Endothelial cell of umbilical vein (primary cell): ENCODE data around the gene CELA2B. TPM values are rescaled to one million over a fixed set of nuclear protein-coding genes. Genes with fewer than 3 reads are reported as not detected.

ENCODE experiments used
- BruUV-seq: library from RNA; stranded (reverse); fragments of 400-500 nt; replicated peaks from 2 replicates; lab custom pipeline; 2021; lab: Mats Ljungman, UMichigan
- CTCF ChIA-PET: fragments of 300-600, 350-600 bp; sonication (Branson Sonifier 250); formaldehyde crosslinking; loops from one replicate; lab custom pipeline; 2021; ENCODE audit warnings: antibody characterized with exemption, inconsistent platforms; lab: Charles Lee
- POLR2A ChIA-PET: fragments of 300-600, 350-600 bp; sonication (Branson Sonifier 250); formaldehyde crosslinking; loops from one replicate; lab custom pipeline; 2021; ENCODE audit warnings: antibody characterized with exemption, inconsistent platforms; lab: Charles Lee
- DNase-seq: peaks from one replicate; pipeline ENCODE4 v3.0.0-alpha.2; 2011; ENCODE audit warnings: low read depth, low spot score
- FAIRE-seq: peaks from 2 replicates; lab custom pipeline; 2011; peaks lifted over from hg19 to GRCh38; lab: Jason Lieb, UNC
- H2AFZ ChIP-seq: 2 replicates; pipeline ENCODE4 v1.6.0; 2012; ENCODE audit warnings: low read depth, low read length, control low read depth, inconsistent platforms
- H3K27ac ChIP-seq: 2 replicates; pipeline ENCODE4 v1.5.1; 2011; ENCODE audit warnings: low read depth, mild to moderate bottlenecking, control low read depth, low read length, moderate library complexity; ENCODE audit not compliant: insufficient read depth
- H3K27me3 ChIP-seq, 2 experiments: 2 replicates each; pipeline versions ENCODE4 v1.6.0 to v1.6.1; 2011; ENCODE audit warnings: low read length in 2 of 2, mixed read lengths in 1 of 2; ENCODE audit not compliant: control insufficient read depth in 2 of 2, insufficient read depth in 2 of 2
- H3K36me3 ChIP-seq, 2 experiments: 2 replicates in 1 of 2; 3 replicates in 1 of 2; pipeline ENCODE4 v1.5.1; 2011; ENCODE audit warnings: low read length in 2 of 2, mild to moderate bottlenecking in 1 of 2, moderate library complexity in 1 of 2; ENCODE audit not compliant: control insufficient read depth in 2 of 2, insufficient read depth in 2 of 2; ENCODE audit errors: extremely low read depth in 1 of 2
- H3K4me1 ChIP-seq: 3 replicates; pipeline ENCODE4 v1.5.1; 2011; ENCODE audit warnings: mild to moderate bottlenecking, low read length; ENCODE audit not compliant: control insufficient read depth, insufficient read depth; ENCODE audit errors: extremely low read depth
- H3K4me2 ChIP-seq: 2 replicates; pipeline ENCODE4 v1.6.1; 2011; ENCODE audit warnings: low read length, control low read depth, mixed read lengths; ENCODE audit not compliant: insufficient read depth
- H3K4me3 ChIP-seq, 3 experiments: fragments of 200-600 bp in 1 of 3; sonication (generic), shearing (Covaris generic) in 1 of 3; replicated peaks in 1 of 3; 2 replicates each; pipeline ENCODE4 v1.5.1; 2011 to 2016; ENCODE audit warnings: control low read depth in 3 of 3, low read length in 3 of 3, mild to moderate bottlenecking in 2 of 3, inconsistent platforms in 1 of 3, low read depth in 1 of 3, moderate library complexity in 1 of 3; ENCODE audit not compliant: insufficient read depth in 1 of 3
- H3K79me2 ChIP-seq: 2 replicates; pipeline ENCODE4 v1.6.0; 2012; ENCODE audit warnings: low read length, inconsistent platforms; ENCODE audit not compliant: control insufficient read depth, insufficient read depth
- H3K9ac ChIP-seq: replicated peaks from 2 replicates; pipeline ENCODE3; 2011; ENCODE audit warnings: low read length, control low read depth; ENCODE audit not compliant: insufficient read depth; ENCODE audit errors: extremely low read depth
- H3K9me1 ChIP-seq: replicated peaks from 3 replicates; pipeline ENCODE4 v1.6.0; 2011; ENCODE audit warnings: mild to moderate bottlenecking, low read length; ENCODE audit not compliant: control insufficient read depth, insufficient read depth; ENCODE audit errors: extremely low read depth
- H3K9me3 ChIP-seq: replicated peaks from 2 replicates; pipeline ENCODE4 v1.5.1; 2012; ENCODE audit warnings: low read length, inconsistent platforms; ENCODE audit not compliant: control insufficient read depth, insufficient read depth
- H4K20me1 ChIP-seq: replicated peaks from 2 replicates; pipeline ENCODE3; 2011; ENCODE audit warnings: mild to moderate bottlenecking, low read length; ENCODE audit not compliant: control insufficient read depth, insufficient read depth; ENCODE audit errors: extremely low read depth
- EZH2 ChIP-seq: IDR thresholded peaks from 2 replicates; pipeline ENCODE4 v1.6.1; 2012; ENCODE audit warnings: borderline replicate concordance, low read depth, mild to moderate bottlenecking, moderate library complexity, low read length, inconsistent platforms; ENCODE audit not compliant: severe bottlenecking
- FOS ChIP-seq: IDR thresholded peaks from 2 replicates; pipeline ENCODE4 v1.6.1; 2011; ENCODE audit warnings: mild to moderate bottlenecking, low read length, moderate library complexity, borderline replicate concordance; ENCODE audit not compliant: insufficient read depth
- GATA2 ChIP-seq: IDR thresholded peaks from 2 replicates; pipeline ENCODE4 v1.7.0; 2011; ENCODE audit warnings: low read depth, mild to moderate bottlenecking, moderate library complexity, mixed read lengths, low read length; ENCODE audit not compliant: insufficient read length, insufficient read depth
- JUN ChIP-seq: IDR thresholded peaks from 2 replicates; pipeline ENCODE4 v1.6.1; 2011; ENCODE audit warnings: borderline replicate concordance, low read depth; ENCODE audit not compliant: insufficient read length, insufficient read depth
- MYC ChIP-seq: IDR thresholded peaks from one replicate; pipeline ENCODE4 v1.6.1; 2011; ENCODE audit warnings: mild to moderate bottlenecking, low read depth, low read length
- POLR2A ChIP-seq: IDR thresholded peaks from 2 replicates; pipeline ENCODE4 v1.6.1; 2012; ENCODE audit warnings: low read depth, mild to moderate bottlenecking, control low read depth, low read length
- POLR2AphosphoS5 ChIP-seq: IDR thresholded peaks from 2 replicates; pipeline ENCODE4 v1.6.1; 2012; ENCODE audit warnings: low read depth, mild to moderate bottlenecking, control low read depth, low read length, moderate library complexity; ENCODE audit not compliant: insufficient read depth
- dilution Hi-C: fragments of 300-500 bp; cut with MboI; formaldehyde crosslinking; loops from one replicate; pipeline ENCODE4 v1.15.0; 2019; ENCODE audit warnings: low sequenced_read_pairs; ENCODE audit not compliant: extremely low pct_ligation_motif_present
- intact Hi-C: fragments of 100-400 bp; cut with micrococcal nuclease; formaldehyde crosslinking; loops from one replicate; pipeline ENCODE4 v1.10.0; 2022
- polyA plus RNA-seq, 4 experiments: library from polyadenylated mRNA; depleted of rRNA in 3 of 4; stranded (reverse) in 3 of 4; unstranded in 1 of 4; fragments of >200 nt; gene quantifications; 2 replicates each; pipeline versions ENCODE4 v1.2.1 to v1.2.3, GENCODE V29; 2011 to 2012; ENCODE audit warnings: missing spikeins in 1 of 4
- total RNA-seq: library from RNA; stranded (reverse); gene quantifications from 2 replicates; pipeline ENCODE4 v1.2.3, GENCODE V29; 2021
- TF ChIP-seq, protein P1 (sequence below): IDR thresholded peaks from 2 replicates; pipeline ENCODE4 v1.6.1; 2011; ENCODE audit not compliant: insufficient read depth, insufficient read length
- TF ChIP-seq, protein P2 (sequence below), 2 donors: IDR thresholded peaks; 1 replicate in 1 of 2; 2 replicates in 1 of 2; pipeline ENCODE4 v1.5.1; 2011; ENCODE audit warnings: low read length in 2 of 2, mild to moderate bottlenecking in 2 of 2, moderate library complexity in 2 of 2, control low read depth in 1 of 2, inconsistent platforms in 1 of 2, low read depth in 1 of 2; ENCODE audit not compliant: insufficient read depth in 1 of 2; ENCODE audit errors: extremely low read depth in 1 of 2

Gene CELA2B
- total and polyA plus RNA-seq, 2 donors (not counting 3 experiments of a cell fraction or from before 2014, with no cell fraction given), result not detected

DNA sequence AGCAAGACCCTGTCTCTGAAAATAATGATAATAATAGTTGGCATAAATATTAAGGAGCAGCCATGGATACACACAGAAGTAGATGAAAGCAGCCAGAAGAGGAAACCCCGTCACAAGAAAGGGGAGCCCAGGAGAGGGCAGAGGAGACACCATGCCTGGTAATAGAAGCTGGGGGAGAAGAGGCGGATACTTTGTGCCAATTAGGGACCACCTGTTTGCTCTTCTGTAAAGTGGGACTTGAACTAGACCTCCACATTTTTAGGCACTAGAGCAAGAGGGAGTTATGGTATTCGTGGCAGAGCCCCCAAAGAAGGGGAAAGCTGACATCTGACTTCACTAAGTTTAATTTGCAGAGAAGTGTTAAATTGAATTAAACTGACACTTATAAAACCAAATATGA, 12.5 kb downstream of the CELA2B start:
- Histone ChIP-seq H3K4me2 (no peak overlapping the region), H3K36me3 (peaks cover 0 to 3% of the 10 kb centered on the region in 2 experiments), H2AFZ (no peak overlapping the region), H3K9me3 (no peaks in the 10 kb centered on the region), H3K27me3 (no peaks in the 10 kb centered on the region), H3K4me3 (no peak overlapping the region), H3K4me1 (peaks cover 2% of the 10 kb centered on the region), H3K27ac (no peak overlapping the region), H4K20me1 (no peaks in the 10 kb centered on the region), H3K9ac (no peak overlapping the region), H3K79me2 (no peaks in the 10 kb centered on the region), H3K9me1 (no peaks in the 10 kb centered on the region)
- ChIA-PET CTCF (no interaction called here), POLR2A (no interaction called here)
- TF ChIP-seq POLR2A (no peak), POLR2AphosphoS5 (no peak), GATA2 (no peak), EZH2 (no peak), FOS (no peak), JUN (no peak), MYC (no peak)
- TF ChIP-seq, protein P1, sequence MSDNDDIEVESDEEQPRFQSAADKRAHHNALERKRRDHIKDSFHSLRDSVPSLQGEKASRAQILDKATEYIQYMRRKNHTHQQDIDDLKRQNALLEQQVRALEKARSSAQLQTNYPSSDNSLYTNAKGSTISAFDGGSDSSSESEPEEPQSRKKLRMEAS, result no peak
- TF ChIP-seq, protein P2, sequence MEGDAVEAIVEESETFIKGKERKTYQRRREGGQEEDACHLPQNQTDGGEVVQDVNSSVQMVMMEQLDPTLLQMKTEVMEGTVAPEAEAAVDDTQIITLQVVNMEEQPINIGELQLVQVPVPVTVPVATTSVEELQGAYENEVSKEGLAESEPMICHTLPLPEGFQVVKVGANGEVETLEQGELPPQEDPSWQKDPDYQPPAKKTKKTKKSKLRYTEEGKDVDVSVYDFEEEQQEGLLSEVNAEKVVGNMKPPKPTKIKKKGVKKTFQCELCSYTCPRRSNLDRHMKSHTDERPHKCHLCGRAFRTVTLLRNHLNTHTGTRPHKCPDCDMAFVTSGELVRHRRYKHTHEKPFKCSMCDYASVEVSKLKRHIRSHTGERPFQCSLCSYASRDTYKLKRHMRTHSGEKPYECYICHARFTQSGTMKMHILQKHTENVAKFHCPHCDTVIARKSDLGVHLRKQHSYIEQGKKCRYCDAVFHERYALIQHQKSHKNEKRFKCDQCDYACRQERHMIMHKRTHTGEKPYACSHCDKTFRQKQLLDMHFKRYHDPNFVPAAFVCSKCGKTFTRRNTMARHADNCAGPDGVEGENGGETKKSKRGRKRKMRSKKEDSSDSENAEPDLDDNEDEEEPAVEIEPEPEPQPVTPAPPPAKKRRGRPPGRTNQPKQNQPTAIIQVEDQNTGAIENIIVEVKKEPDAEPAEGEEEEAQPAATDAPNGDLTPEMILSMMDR (IDR thresholded peaks at IDR 0.05; ENCODE audit: extremely low read depth in 1 of 2, insufficient read depth in 1 of 2, low read depth in 1 of 2, low read length in 2 of 2), result no peak
- DNase-seq (no peak), FAIRE-seq (no peak)
- dilution Hi-C loops, result no loop called here
- BruUV-seq, result no TSS peak
- intact Hi-C loops, result no loop called here
